NCI-H1694 (cell line): Measurements from ENCODE around the gene RGS9.
A peak's percentile ranks its signal among the peaks of the same experiment; 100 is the strongest.
"Not testable (repeated sequence)": the region's sequence is repeated elsewhere in the genome, so short reads cannot be mapped to it uniquely, and the experiment has no call there.

ENCODE experiments used
- DNase-seq: peaks from one replicate; lab custom pipeline; 2025; lab: John Stamatoyannopoulos, UW

The RGS9 gene

GRCh38 chr17:65116515-65116914, 20.7 kb upstream of the RGS9 start:
- DNase-seq: not testable (repeated sequence)

GRCh38 chr17:65117384-65118035, 19.7 kb upstream of the RGS9 start:
- DNase-seq: no peak

GRCh38 chr17:65121368-65121767, 15.8 kb upstream of the RGS9 start:
- DNase-seq: no peak

GRCh38 chr17:65121916-65122806, 15.0 kb upstream of the RGS9 start:
- DNase-seq: no peak

GRCh38 chr17:65122836-65123756, 14.1 kb upstream of the RGS9 start:
- DNase-seq: peak; percentile 88

- no peak for DNase-seq
These were observed 13.2 kb upstream of the RGS9 start for GRCh38 chr17:65123757-65124675.

- no peak for DNase-seq
These were observed 6.3 kb upstream of the RGS9 start for GRCh38 chr17:65130832-65131231.

GRCh38 chr17:65131240-65131639, 5.9 kb upstream of the RGS9 start:
- DNase-seq: no peak

GRCh38 chr17:65131946-65132345, 5.2 kb upstream of the RGS9 start:
- no peak for DNase-seq

- DNase-seq: no peak
These were observed 3.1 kb upstream of the RGS9 start for GRCh38 chr17:65134035-65134434.

GRCh38 chr17:65139101-65139764, 2.1 kb downstream of the RGS9 start:
- no peak for DNase-seq

- DNase-seq: no peak
These were observed 5.1 kb downstream of the RGS9 start for GRCh38 chr17:65142247-65142646.

- no peak for DNase-seq
These were observed 6.9 kb downstream of the RGS9 start for GRCh38 chr17:65143889-65144604.

- DNase-seq: no peak
These were observed 8.6 kb downstream of the RGS9 start for GRCh38 chr17:65145743-65146142.

GRCh38 chr17:65147955-65148354, 10.8 kb downstream of the RGS9 start:
- DNase-seq: no peak

GRCh38 chr17:65154770-65155589, 17.8 kb downstream of the RGS9 start:
- no peak for DNase-seq

GRCh38 chr17:65155622-65156021, 18.5 kb downstream of the RGS9 start:
- no peak for DNase-seq

- no peak for DNase-seq
These were observed 19.1 kb downstream of the RGS9 start for GRCh38 chr17:65156185-65156834.
